ENCODE results near the gene TRIP13. TPM values are rescaled to one million over a fixed set of nuclear protein-coding genes. Genes with fewer than 3 reads are reported as not detected.
A peak's percentile ranks its signal among the peaks of the same experiment; 100 is the strongest.

TRIP13 gene
- total RNA-seq, 1 donor from 2014 or later: 8.4 TPM

DNA sequence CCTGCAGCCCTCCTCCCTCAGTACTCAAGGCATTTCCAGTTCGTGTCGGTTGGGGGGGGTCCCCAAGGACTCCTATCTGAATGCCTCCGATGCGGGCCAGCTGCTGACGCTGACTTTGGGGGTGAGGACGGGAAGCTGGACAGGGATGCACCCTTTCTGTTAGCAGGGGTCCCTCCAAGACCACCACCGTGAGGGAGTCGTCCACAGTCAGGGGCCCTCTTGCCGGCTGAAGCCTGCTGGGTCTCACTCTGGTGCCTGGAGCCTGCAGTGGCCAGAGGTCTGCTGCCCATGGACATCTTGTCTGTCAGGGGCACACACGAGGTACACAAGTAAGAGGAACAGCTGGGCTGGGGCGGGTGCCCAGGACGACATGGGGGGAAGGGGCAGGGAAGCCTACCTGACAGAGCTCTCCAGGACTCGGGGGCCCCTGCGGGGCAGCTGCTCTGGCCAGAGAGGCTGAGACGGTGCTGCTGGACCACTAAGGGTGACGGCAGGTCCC is 32.8 kb upstream of the TRIP13 start:
- Mint-ChIP-seq H3K9me3 (ENCODE audit: unreplicated experiment) (no peaks in the 10 kb centered on the region), H3K36me3 (ENCODE audit: low read depth, unreplicated experiment) (peaks cover 18% of the 10 kb centered on the region), H3K4me3 (ENCODE audit: unreplicated experiment) (no peak overlapping the region), H3K27me3 (ENCODE audit: unreplicated experiment) (peaks cover 18% of the 10 kb centered on the region), H3K27ac (ENCODE audit: unreplicated experiment) (no peak overlapping the region), H3K4me1 (ENCODE audit: unreplicated experiment) (no peaks in the 10 kb centered on the region)
- no peak for DNase-seq (ENCODE audit: low spot score)
- TF ChIP-seq CTCF (IDR thresholded peaks at IDR 0.05; ENCODE audit: unreplicated experiment): no peak

GRCh38 chr5:860506-861150 is 32.1 kb upstream of the TRIP13 start:
- Mint-ChIP-seq H3K27ac (ENCODE audit: unreplicated experiment) (peak overlapping the region; percentile 20), H3K36me3 (ENCODE audit: low read depth, unreplicated experiment) (peaks cover 18% of the 10 kb centered on the region), H3K27me3 (ENCODE audit: unreplicated experiment) (peaks cover 15% of the 10 kb centered on the region), H3K4me3 (ENCODE audit: unreplicated experiment) (no peak overlapping the region), H3K9me3 (ENCODE audit: unreplicated experiment) (no peaks in the 10 kb centered on the region), H3K4me1 (ENCODE audit: unreplicated experiment) (no peaks in the 10 kb centered on the region)
- DNase-seq (ENCODE audit: low spot score): no peak
- TF ChIP-seq CTCF (IDR thresholded peaks at IDR 0.05; ENCODE audit: unreplicated experiment): no peak

- no peak overlapping the region for H3K27ac Mint-ChIP-seq (ENCODE audit: unreplicated experiment)
- no peak overlapping the region for H3K4me3 Mint-ChIP-seq (ENCODE audit: unreplicated experiment)
- H3K9me3 Mint-ChIP-seq (ENCODE audit: unreplicated experiment): no peaks in the 10 kb centered on the region
- peaks cover 16% of the 10 kb centered on the region for H3K27me3 Mint-ChIP-seq (ENCODE audit: unreplicated experiment)
- peaks cover 24% of the 10 kb centered on the region for H3K36me3 Mint-ChIP-seq (ENCODE audit: low read depth, unreplicated experiment)
- TF ChIP-seq CTCF (IDR thresholded peaks at IDR 0.05; ENCODE audit: unreplicated experiment): no peak
- no peaks in the 10 kb centered on the region for H3K4me1 Mint-ChIP-seq (ENCODE audit: unreplicated experiment)
- no peak for DNase-seq (ENCODE audit: low spot score)
Measured at GRCh38 chr5:861442-862366, 31.0 kb upstream of the TRIP13 start.

DNA sequence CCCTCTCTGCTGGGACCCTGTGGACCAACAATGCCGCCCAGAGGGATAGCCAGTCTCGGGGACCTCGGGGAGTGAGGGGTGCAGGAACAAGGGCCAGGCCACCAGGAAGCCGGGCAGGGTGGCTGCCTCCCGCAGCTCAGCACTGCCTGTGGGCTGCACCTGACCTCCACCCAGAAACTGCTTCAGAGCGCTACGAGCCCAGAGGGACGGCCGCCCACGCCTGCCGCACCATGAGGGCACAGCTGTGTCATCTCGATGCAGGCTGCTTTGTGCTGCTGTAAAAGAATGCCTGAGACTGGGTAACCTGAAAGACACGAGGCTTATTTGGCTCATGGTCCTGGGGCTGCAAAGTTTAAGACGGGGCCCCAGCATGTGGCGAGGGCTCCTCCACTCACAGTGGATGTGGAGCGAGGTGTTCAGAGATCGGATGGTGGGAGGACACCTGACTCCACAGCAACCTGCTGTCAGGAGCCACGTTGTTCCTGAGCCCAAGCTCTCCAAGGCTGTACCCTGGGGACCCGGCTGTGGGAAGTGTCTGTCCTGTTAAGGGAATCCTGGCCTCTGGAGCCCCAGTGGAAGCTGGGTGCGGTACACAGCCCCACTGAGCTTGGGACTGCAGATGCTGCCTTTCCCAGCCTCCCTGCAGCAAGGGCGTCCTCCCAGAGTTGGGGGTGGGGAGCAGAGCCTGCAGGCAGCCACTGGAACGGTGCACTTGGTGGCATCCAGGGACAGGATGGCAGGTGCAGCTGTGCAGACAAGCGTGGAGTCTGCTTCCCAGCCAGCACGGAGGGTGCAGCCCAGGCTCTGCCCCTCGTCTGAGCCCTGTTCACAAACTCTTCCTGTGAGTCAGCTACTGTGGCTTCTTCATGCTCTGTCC is 30.1 kb upstream of the TRIP13 start:
- Mint-ChIP-seq H3K27me3 (ENCODE audit: unreplicated experiment) (peaks cover 17% of the 10 kb centered on the region), H3K9me3 (ENCODE audit: unreplicated experiment) (no peaks in the 10 kb centered on the region), H3K4me3 (ENCODE audit: unreplicated experiment) (no peak overlapping the region), H3K4me1 (ENCODE audit: unreplicated experiment) (no peaks in the 10 kb centered on the region), H3K36me3 (ENCODE audit: low read depth, unreplicated experiment) (peaks cover 26% of the 10 kb centered on the region), H3K27ac (ENCODE audit: unreplicated experiment) (no peak overlapping the region)
- TF ChIP-seq CTCF (IDR thresholded peaks at IDR 0.05; ENCODE audit: unreplicated experiment): no peak
- no peak for DNase-seq (ENCODE audit: low spot score)
